HT1080 (cell line): ENCODE data around the gene ORAI2. TPM values are rescaled to one million over a fixed set of nuclear protein-coding genes. Genes with fewer than 3 reads are reported as not detected.
"Not testable (repeated sequence)": the region's sequence is repeated elsewhere in the genome, so short reads cannot be mapped to it uniquely, and the experiment has no call there.

Experiments used
- DNase-seq: peaks from one replicate; pipeline ENCODE4 v3.0.0-alpha.2; 2015; ENCODE audit warnings: low read depth
- polyA plus RNA-seq, 2 experiments: library from polyadenylated mRNA; depleted of rRNA; stranded (reverse); fragments of >200 nt; gene quantifications; 2 replicates each; pipeline ENCODE4 v1.2.3, GENCODE V29; 2015
- total RNA-seq: library from RNA; depleted of rRNA; stranded (reverse); fragments of >200 nt; shearing (Covaris generic); gene quantifications from 2 replicates; pipeline ENCODE4 v1.2.3, GENCODE V29; 2014; rRNA removed

ORAI2 gene
- total RNA-seq = 41.0 and 60.3 TPM in 2 replicates
- polyA plus RNA-seq (2015; cell fraction: cytosol; rRNA removed) = 35.8 and 38.7 TPM in 2 replicates
- 20.9 and 22.9 TPM in 2 replicates for polyA plus RNA-seq (2015; cell fraction: nucleus; rRNA removed)

- DNase-seq = peak; percentile 13
These were observed at the start of gene ORAI2 for GRCh38 chr7:102433219-102434038. TSS of gene ORAI2 (plus strand) at chr7:102433575. CDS start at chr7:102438957, 5,382 bp downstream.

GRCh38 chr7:102387064-102387463 lies 46.3 kb upstream of the ORAI2 start:
- DNase-seq = no peak

DNA sequence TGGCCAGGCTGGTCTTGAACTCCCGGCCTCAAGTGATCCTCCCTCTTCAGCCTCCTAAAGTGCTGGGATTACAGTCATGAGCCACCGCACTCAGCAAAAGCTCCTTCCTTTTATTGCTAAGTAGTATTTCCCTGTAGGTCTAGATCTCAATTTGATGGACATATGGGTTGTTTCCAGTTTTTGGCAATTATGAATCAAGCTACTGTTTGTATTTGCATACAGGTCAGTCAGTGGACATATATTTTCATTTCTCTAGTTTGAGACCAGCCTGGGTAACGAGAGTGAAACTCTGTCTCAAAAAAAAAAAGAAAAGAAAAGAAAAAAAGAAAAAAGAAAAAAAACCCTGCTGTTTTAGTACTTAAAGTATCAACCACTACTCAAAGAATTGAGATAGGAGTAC lies 43.6 kb upstream of the ORAI2 start:
- DNase-seq = no peak

DNA sequence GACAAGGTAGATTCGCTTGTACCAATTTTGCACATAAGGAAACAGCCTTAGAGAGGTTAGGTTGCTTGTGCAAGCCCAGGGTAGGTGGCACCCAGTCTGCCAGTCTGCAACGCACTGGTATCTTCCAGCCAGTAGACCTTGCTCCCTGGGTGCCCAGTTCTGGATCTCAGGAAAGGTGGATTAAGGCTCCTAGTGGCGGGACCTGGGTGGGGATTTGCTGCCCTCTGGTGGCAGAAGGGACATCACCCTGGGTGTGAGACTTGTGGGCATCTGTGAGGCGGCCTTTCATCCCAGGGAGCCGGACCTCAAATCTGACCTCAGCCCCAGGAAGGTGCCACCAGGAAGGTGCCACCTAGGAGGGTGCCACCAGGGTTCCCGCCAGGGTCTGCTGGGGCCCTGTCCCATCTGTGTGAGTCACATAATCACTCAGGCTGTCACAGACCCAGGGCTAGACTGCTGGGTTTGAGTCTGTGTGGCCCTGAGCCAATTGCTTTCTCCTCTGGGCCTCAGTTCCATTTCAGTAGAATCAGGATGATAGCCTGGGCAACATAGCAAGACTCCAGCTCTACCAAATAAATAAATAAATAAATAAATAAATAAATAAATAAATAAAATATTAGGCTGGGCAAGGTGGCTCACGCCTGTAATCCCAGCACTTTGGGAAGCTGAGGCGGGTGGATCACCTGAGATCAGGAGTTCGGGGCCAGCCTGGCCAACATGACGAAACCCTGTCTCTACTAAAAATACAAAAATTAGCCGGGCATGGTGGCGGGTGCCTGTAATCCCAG lies 42.5 kb upstream of the ORAI2 start:
- DNase-seq = peak; percentile 66

GRCh38 chr7:102392330-102392729 lies 41.0 kb upstream of the ORAI2 start:
- DNase-seq = no peak

- DNase-seq = no peak
These were observed 39.9 kb upstream of the ORAI2 start for GRCh38 chr7:102393467-102393866.

DNA sequence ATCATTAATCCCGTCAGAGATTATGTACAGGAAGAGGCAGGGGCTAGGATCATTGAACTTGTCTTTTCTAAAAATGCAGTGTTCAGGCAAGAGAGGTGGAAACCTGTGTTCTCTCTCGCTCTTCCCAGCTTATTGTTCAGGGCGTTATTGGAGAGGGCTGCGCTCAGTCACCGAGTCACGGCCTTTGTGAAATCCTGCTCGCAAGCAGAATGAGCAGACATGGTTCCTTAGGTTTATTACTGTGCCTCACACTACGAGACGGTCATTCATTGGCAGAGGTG lies 37.8 kb upstream of the ORAI2 start:
- no peak for DNase-seq

- DNase-seq = peak; percentile 90
These were observed 37.3 kb upstream of the ORAI2 start, which contains the start of gene PRKRIP1 for GRCh38 chr7:102395873-102396709. TSS of gene PRKRIP1 (plus strand) at chr7:102396363. CDS start at chr7:102396412, 49 bp downstream.

GRCh38 chr7:102396710-102397019 lies 36.7 kb upstream of the ORAI2 start:
- no peak for DNase-seq

- DNase-seq = no peak
These were observed 34.8 kb upstream of the ORAI2 start for GRCh38 chr7:102398543-102398942.

DNA sequence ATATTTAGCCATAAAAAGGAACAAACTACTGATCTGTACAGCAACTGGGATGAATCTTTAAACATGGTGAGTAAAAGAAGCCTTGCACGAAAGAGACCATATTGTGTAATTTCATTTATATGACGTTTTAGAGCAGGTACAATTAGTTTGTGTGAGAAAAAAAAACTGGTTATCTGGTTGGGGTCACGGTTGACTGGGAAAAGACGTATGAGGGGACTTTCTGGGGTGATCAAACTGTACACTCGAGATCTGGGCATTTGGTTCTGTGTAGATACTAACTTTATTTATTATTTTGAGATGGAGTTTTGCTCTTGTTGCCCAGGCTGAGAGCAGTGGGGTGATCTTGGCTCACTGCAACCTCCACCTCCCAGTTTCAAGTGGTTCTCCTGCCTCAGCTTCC lies 33.0 kb upstream of the ORAI2 start:
- DNase-seq = no peak

GRCh38 chr7:102403563-102403962 lies 29.8 kb upstream of the ORAI2 start:
- no peak for DNase-seq

DNA sequence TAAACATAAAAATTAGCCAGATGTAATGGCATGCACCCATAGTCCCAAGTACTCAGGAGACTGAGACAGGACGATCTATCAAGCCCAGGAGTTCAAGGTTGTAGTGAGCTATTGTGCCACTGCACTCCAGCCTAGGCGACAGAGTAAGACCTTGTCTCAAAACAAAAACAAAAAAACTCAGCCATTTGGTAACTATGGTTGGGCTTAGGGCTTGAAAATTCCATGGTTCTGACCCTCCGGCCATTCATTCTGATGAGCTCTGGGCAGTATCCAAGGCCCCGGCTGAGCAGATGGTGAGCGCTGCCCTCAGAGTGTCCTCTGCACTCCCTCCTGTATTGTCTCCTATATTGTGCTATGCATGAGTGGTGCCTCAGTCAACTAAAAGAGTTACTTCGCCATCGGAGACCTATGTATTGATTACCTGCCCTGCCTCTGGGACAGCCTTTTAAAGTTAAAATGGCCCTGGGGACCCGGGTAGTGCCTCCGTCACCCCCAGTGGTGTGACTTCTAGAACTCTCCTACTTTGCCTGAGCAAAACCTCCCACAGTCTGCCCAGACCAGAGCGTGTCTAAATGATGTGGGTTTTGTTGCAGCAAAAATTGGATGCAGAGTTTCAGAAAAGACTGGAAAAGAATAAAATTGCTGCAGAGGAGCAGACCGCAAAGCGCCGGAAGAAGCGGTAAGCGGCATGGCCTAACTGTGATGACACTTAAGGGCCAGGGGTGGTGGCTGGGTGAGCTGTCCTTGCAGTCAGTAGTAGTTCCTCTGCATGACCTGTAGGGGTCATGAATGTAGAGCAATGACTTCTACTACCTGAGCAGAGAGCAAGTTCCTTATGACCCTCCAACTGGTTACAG lies 29.1 kb upstream of the ORAI2 start:
- peak; percentile 63 for DNase-seq

- not testable (repeated sequence) for DNase-seq
These were observed 28.6 kb upstream of the ORAI2 start for GRCh38 chr7:102404862-102405188.

GRCh38 chr7:102407910-102408309 lies 25.5 kb upstream of the ORAI2 start:
- DNase-seq = no peak

DNA sequence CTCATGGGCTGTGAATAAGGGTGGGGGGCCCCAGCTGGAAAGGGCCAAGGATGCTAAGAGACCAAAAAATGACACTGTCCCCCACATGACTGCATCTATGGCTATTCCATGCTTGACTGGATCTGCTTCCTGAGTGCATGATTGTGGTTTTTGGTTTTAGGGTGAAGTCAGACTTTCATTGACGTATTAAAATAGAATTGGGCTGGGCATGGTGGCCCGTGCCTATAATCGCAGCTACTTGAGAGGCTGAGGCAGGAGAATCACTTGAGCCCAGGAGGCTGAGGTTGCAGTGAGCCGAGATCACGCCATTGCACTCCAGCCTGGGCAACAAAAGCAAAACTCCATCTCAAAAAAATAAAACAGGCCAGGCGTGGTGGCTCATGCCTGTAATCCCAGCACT lies 24.8 kb upstream of the ORAI2 start:
- DNase-seq = not testable (repeated sequence)

DNA sequence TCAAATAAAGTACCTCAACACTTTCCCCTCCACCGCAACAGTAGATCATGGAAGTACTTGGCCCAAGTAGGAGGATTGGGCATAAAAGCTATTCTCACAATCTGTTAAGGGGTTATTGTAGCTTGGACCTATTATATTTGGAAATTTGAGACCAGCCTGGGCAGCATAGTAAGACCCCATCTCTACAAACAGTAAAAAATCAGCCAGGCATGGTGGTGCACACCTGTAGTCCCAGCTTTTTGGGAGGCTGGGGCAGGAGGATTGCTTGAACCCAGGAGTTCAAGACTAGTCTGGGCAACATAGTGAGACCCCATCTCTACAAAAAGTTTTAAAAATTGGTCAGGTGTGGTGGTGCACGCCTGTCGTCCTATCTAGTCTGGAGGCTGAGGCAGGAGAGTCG lies 24.0 kb upstream of the ORAI2 start:
- no peak for DNase-seq

GRCh38 chr7:102410123-102410522 lies 23.3 kb upstream of the ORAI2 start:
- DNase-seq = no peak

GRCh38 chr7:102410918-102411317 lies 22.5 kb upstream of the ORAI2 start:
- no peak for DNase-seq

DNA sequence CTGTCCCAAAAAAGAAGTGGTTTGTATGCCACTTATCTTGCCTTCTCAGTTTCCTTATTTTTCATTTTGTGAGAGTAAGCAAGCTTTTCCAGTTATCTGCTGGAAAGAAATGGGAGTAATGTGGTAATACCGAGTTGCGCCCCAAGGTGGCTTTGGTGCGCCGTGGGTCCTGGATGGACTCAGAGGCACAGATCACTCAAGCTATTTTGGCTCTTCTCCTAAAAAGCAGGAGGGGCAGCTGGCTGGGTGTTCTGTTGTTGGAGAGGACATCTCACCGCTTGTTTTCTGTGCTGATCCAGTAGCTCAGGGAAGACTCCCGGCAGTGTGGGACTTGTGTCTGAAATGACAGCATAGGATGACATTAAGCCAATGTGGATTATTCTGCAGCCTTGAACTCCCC lies 20.8 kb upstream of the ORAI2 start:
- peak; percentile 34 for DNase-seq

- DNase-seq = no peak
These were observed 20.3 kb upstream of the ORAI2 start for GRCh38 chr7:102413091-102413490.
